NCI-H446 (cell line): ENCODE data around the gene GNB5.
A peak's percentile ranks its signal among the peaks of the same experiment; 100 is the strongest.
"Not testable (repeated sequence)": the region's sequence is repeated elsewhere in the genome, so short reads cannot be mapped to it uniquely, and the experiment has no call there.

Experiments used
- DNase-seq, 2 experiments: peaks; one replicate each; lab custom pipeline; 2025; lab: John Stamatoyannopoulos, UW

The GNB5 gene

GRCh38 chr15:52112203-52112750, 78.9 kb downstream of the GNB5 start:
- no peak for DNase-seq

- DNase-seq = no peak
Observed at GRCh38 chr15:52111517-52112202, 79.5 kb downstream of the GNB5 start.

GRCh38 chr15:52109559-52110451, 81.4 kb downstream of the GNB5 start:
- no peak for DNase-seq

GRCh38 chr15:52107238-52107637, 84.0 kb downstream of the GNB5 start:
- no peak for DNase-seq

- no peak for DNase-seq
Observed at GRCh38 chr15:52106641-52107040, 84.6 kb downstream of the GNB5 start.

- DNase-seq = no peak
Observed at GRCh38 chr15:52105846-52106245, 85.3 kb downstream of the GNB5 start.

GRCh38 chr15:52104532-52105004, 86.6 kb downstream of the GNB5 start:
- no peak for DNase-seq

- peak; percentile 62 to 72 for DNase-seq
Observed at GRCh38 chr15:52103217-52104207, 87.7 kb downstream of the GNB5 start.

GRCh38 chr15:52102463-52102862, 88.7 kb downstream of the GNB5 start:
- DNase-seq = no peak

- no peak for DNase-seq
Observed at GRCh38 chr15:52101542-52102323, 89.5 kb downstream of the GNB5 start.

- peak in 1 of 2 experiments; percentile 32 for DNase-seq
Observed at GRCh38 chr15:52100807-52101442, 90.3 kb downstream of the GNB5 start.

GRCh38 chr15:52099651-52100272, 91.4 kb downstream of the GNB5 start:
- DNase-seq = no peak

- DNase-seq = no peak
Observed at GRCh38 chr15:52098323-52098722, 92.9 kb downstream of the GNB5 start.

GRCh38 chr15:52097180-52097579, 94.0 kb downstream of the GNB5 start:
- DNase-seq = no peak

- DNase-seq = not testable (repeated sequence)
Observed at GRCh38 chr15:52096536-52096935, 94.7 kb downstream of the GNB5 start.

- DNase-seq = no peak
Observed at GRCh38 chr15:52095597-52096262, 95.5 kb downstream of the GNB5 start.

GRCh38 chr15:52094811-52095584, 96.2 kb downstream of the GNB5 start:
- DNase-seq = no peak
